ENCODE data around the gene MOB2.

MOB2 gene

GRCh38 chr11:1457856-1458255 lies 28.7 kb downstream of the MOB2 start:
- TF ChIP-seq EZH2 (IDR thresholded peaks at IDR 0.05; ENCODE audit: borderline replicate concordance, low read depth, low read length, severe bottlenecking) (no peak), CTCF (IDR thresholded peaks at IDR 0.05; ENCODE audit: borderline replicate concordance, extremely low read depth, low read length, poor library complexity, severe bottlenecking) (no peak)
- H3K4me2 ChIP-seq (ENCODE audit: insufficient read depth, low read length): no peak overlapping the region

GRCh38 chr11:1457326-1457680 lies 29.3 kb downstream of the MOB2 start:
- ATAC-seq (ENCODE audit: insufficient read depth, low read depth): no peak
- no peak for DNase-seq
- no peaks in the 10 kb centered on the region for H3K27me3 ChIP-seq (ENCODE audit: insufficient read depth, low read length, poor library complexity)
- no peaks in the 10 kb centered on the region for H3K9me3 ChIP-seq (ENCODE audit: insufficient read depth, low read length, severe bottlenecking)
- H3K79me2 ChIP-seq (ENCODE audit: insufficient read depth, low read length): no peaks in the 10 kb centered on the region
- TF ChIP-seq CTCF (IDR thresholded peaks at IDR 0.05; ENCODE audit: borderline replicate concordance, extremely low read depth, low read length, poor library complexity, severe bottlenecking) (no peak), EZH2 (IDR thresholded peaks at IDR 0.05; ENCODE audit: borderline replicate concordance, low read depth, low read length, severe bottlenecking) (no peak)
- H3K4me2 ChIP-seq (ENCODE audit: insufficient read depth, low read length): no peak overlapping the region
- H2AFZ ChIP-seq (ENCODE audit: low read depth, low read length): no peak overlapping the region
- no peak overlapping the region for H3K4me3 ChIP-seq (ENCODE audit: low read depth in 1 of 2, low read length in 2 of 2)
- no peak overlapping the region for H3K27ac ChIP-seq (ENCODE audit: low read length)
- no peaks in the 10 kb centered on the region for H3K36me3 ChIP-seq (ENCODE audit: insufficient read depth, low read length)
- H3K9ac ChIP-seq (ENCODE audit: low read depth, low read length): no peak overlapping the region
- no peaks in the 10 kb centered on the region for H3K4me1 ChIP-seq (ENCODE audit: insufficient read depth, low read length)
- peaks cover 24% of the 10 kb centered on the region for H4K20me1 ChIP-seq (ENCODE audit: insufficient read depth, low read length)

More at GRCh38 chr11:1457856-1458255, 28.7 kb downstream of the MOB2 start:
- no peak overlapping the region for H2AFZ ChIP-seq (ENCODE audit: low read depth, low read length)
- no peaks in the 10 kb centered on the region for H3K27me3 ChIP-seq (ENCODE audit: insufficient read depth, low read length, poor library complexity)
- H3K79me2 ChIP-seq (ENCODE audit: insufficient read depth, low read length): no peaks in the 10 kb centered on the region
- no peaks in the 10 kb centered on the region for H3K36me3 ChIP-seq (ENCODE audit: insufficient read depth, low read length)
- no peaks in the 10 kb centered on the region for H3K9me3 ChIP-seq (ENCODE audit: insufficient read depth, low read length, severe bottlenecking)
- no peak overlapping the region for H3K4me3 ChIP-seq (ENCODE audit: low read depth in 1 of 2, low read length in 2 of 2)
- H3K4me1 ChIP-seq (ENCODE audit: insufficient read depth, low read length): no peaks in the 10 kb centered on the region
- DNase-seq: no peak
- no peak for ATAC-seq (ENCODE audit: insufficient read depth, low read depth)
- no peak overlapping the region for H3K9ac ChIP-seq (ENCODE audit: low read depth, low read length)
- H4K20me1 ChIP-seq (ENCODE audit: insufficient read depth, low read length): peaks cover 22% of the 10 kb centered on the region
- no peak overlapping the region for H3K27ac ChIP-seq (ENCODE audit: low read length)

GRCh38 chr11:1456596-1457325 lies 29.8 kb downstream of the MOB2 start:
- H3K4me1 ChIP-seq (ENCODE audit: insufficient read depth, low read length): no peaks in the 10 kb centered on the region
- ATAC-seq (ENCODE audit: insufficient read depth, low read depth): no peak
- no peak overlapping the region for H3K27ac ChIP-seq (ENCODE audit: low read length)
- H2AFZ ChIP-seq (ENCODE audit: low read depth, low read length): no peak overlapping the region
- H3K36me3 ChIP-seq (ENCODE audit: insufficient read depth, low read length): no peaks in the 10 kb centered on the region
- H3K9ac ChIP-seq (ENCODE audit: low read depth, low read length): no peak overlapping the region
- H3K4me3 ChIP-seq (ENCODE audit: low read depth in 1 of 2, low read length in 2 of 2): no peak overlapping the region
- H3K9me3 ChIP-seq (ENCODE audit: insufficient read depth, low read length, severe bottlenecking): no peaks in the 10 kb centered on the region
- H3K27me3 ChIP-seq (ENCODE audit: insufficient read depth, low read length, poor library complexity): no peaks in the 10 kb centered on the region
- no peak for DNase-seq
- no peak for TF ChIP-seq CTCF (IDR thresholded peaks at IDR 0.05; ENCODE audit: borderline replicate concordance, extremely low read depth, low read length, poor library complexity, severe bottlenecking)
- TF ChIP-seq EZH2 (IDR thresholded peaks at IDR 0.05; ENCODE audit: borderline replicate concordance, low read depth, low read length, severe bottlenecking): no peak
- no peaks in the 10 kb centered on the region for H3K79me2 ChIP-seq (ENCODE audit: insufficient read depth, low read length)
- no peak overlapping the region for H3K4me2 ChIP-seq (ENCODE audit: insufficient read depth, low read length)
- peaks cover 29% of the 10 kb centered on the region for H4K20me1 ChIP-seq (ENCODE audit: insufficient read depth, low read length)

Data from DND-41 (cell line).